Measurements from ENCODE around the gene CYLD. TPM values are rescaled to one million over a fixed set of nuclear protein-coding genes. Genes with fewer than 3 reads are reported as not detected.

The CYLD gene
- total RNA-seq, 1 experiment from 2014 or later, result 12.5 TPM

- Histone ChIP-seq H3K14ac (ENCODE audit: insufficient read depth, low read length) (no peak overlapping the region), H2BK120ac (ENCODE audit: low read depth, low read length, poor library complexity, severe bottlenecking) (no peak overlapping the region), H4K5ac (ENCODE audit: insufficient read length, low read depth, low read length) (no peak overlapping the region), H3K23ac (ENCODE audit: insufficient read length, low read depth, low read length) (no peak overlapping the region), H2AK5ac (ENCODE audit: insufficient read length, low read length) (no peak overlapping the region), H2BK20ac (ENCODE audit: low read depth, low read length, poor library complexity, severe bottlenecking) (no peak overlapping the region), H3K56ac (ENCODE audit: insufficient read length, low read depth, low read length) (no peak overlapping the region), H2BK15ac (ENCODE audit: low read depth, low read length) (no peak overlapping the region), H3K9me3 (ENCODE audit: control insufficient read depth, low read depth, low read length) (no peaks in the 10 kb centered on the region), H3K9ac (ENCODE audit: extremely low read depth, insufficient read length, low read length) (no peak overlapping the region), H3K4me1 (ENCODE audit: insufficient read depth, low read length) (no peaks in the 10 kb centered on the region), H3K18ac (ENCODE audit: insufficient read length, low read depth, low read length) (no peak overlapping the region), H3K79me2 (ENCODE audit: insufficient read depth, low read length) (no peaks in the 10 kb centered on the region), H4K91ac (ENCODE audit: insufficient read length, low read depth, low read length) (no peak overlapping the region), H2BK5ac (ENCODE audit: insufficient read length, low read length) (no peak overlapping the region), H3K79me1 (ENCODE audit: insufficient read depth, low read depth, low read length, poor library complexity, severe bottlenecking) (no peaks in the 10 kb centered on the region), H2AFZ (ENCODE audit: low read length) (no peak overlapping the region), H3K4ac (ENCODE audit: low read depth, low read length) (no peak overlapping the region), H4K20me1 (ENCODE audit: control insufficient read depth, insufficient read depth, insufficient read length) (no peaks in the 10 kb centered on the region), H3K4me2 (ENCODE audit: insufficient read depth, insufficient read length, low read length) (no peak overlapping the region), H3K27me3 (ENCODE audit: insufficient read depth, low read length) (no peaks in the 10 kb centered on the region), H3K23me2 (ENCODE audit: insufficient read length, low read depth, low read length, poor library complexity, severe bottlenecking) (no peaks in the 10 kb centered on the region), H3T11ph (ENCODE audit: low read length) (no peak overlapping the region), H3K27ac (ENCODE audit: insufficient read length, low read depth, low read length) (no peak overlapping the region), H4K8ac (replicated peaks; ENCODE audit: insufficient read length, low read depth, low read length) (no peak overlapping the region), H2BK12ac (ENCODE audit: insufficient read length, low read depth, low read length) (no peak overlapping the region)
- no CpG with 5 or more reads among the region's 3 CpGs for WGBS (ENCODE audit: extremely low coverage, insufficient read length, low lambda C conversion rate)
- Mint-ChIP-seq H3K27me3 (ENCODE audit: low read depth) (peaks cover 6% of the 10 kb centered on the region), H3K4me3 (no peak overlapping the region), H3K27ac (no peak overlapping the region), H3K9me3 (peaks cover 0 to 3% of the 10 kb centered on the region in 2 experiments; a peak in 1 of 5 replicates), H3K4me1 (peaks cover 6% of the 10 kb centered on the region in 2 experiments; a peak in 2 of 4 replicates), H3K36me3 (ENCODE audit: insufficient read depth in 1 of 3, low read depth in 3 of 3) (no peaks in the 10 kb centered on the region)
- TF ChIP-seq, protein P1, sequence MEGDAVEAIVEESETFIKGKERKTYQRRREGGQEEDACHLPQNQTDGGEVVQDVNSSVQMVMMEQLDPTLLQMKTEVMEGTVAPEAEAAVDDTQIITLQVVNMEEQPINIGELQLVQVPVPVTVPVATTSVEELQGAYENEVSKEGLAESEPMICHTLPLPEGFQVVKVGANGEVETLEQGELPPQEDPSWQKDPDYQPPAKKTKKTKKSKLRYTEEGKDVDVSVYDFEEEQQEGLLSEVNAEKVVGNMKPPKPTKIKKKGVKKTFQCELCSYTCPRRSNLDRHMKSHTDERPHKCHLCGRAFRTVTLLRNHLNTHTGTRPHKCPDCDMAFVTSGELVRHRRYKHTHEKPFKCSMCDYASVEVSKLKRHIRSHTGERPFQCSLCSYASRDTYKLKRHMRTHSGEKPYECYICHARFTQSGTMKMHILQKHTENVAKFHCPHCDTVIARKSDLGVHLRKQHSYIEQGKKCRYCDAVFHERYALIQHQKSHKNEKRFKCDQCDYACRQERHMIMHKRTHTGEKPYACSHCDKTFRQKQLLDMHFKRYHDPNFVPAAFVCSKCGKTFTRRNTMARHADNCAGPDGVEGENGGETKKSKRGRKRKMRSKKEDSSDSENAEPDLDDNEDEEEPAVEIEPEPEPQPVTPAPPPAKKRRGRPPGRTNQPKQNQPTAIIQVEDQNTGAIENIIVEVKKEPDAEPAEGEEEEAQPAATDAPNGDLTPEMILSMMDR (conservative IDR thresholded peaks at IDR 0.05), result no peak
- no peak for DNase-seq
Measured at GRCh38 chr16:50826797-50827316, 85.0 kb downstream of the CYLD start.

Data from H9 (cell line).